H9 (cell line): Measurements from ENCODE around the gene AK4. TPM values are rescaled to one million over a fixed set of nuclear protein-coding genes. Genes with fewer than 3 reads are reported as not detected.

Experiments used
- DNase-seq: peaks from one replicate; pipeline ENCODE4 v3.0.0-alpha.2; 2017
- H2AFZ ChIP-seq: one replicate; pipeline ENCODE4 v1.6.1; 2013; ENCODE audit warnings: mild to moderate bottlenecking, low read length, control low read depth, moderate library complexity
- H2AK5ac ChIP-seq: 2 replicates; pipeline ENCODE4 v1.6.1; 2013; ENCODE audit warnings: low read length, control low read depth, mixed read lengths; ENCODE audit not compliant: insufficient read length
- H2BK120ac ChIP-seq: one replicate; pipeline ENCODE4 v1.6.1; 2013; ENCODE audit warnings: low read depth, mild to moderate bottlenecking, low read length, control low read depth, inconsistent platforms; ENCODE audit not compliant: poor library complexity, severe bottlenecking
- H2BK12ac ChIP-seq: 2 replicates; pipeline ENCODE4 v1.6.1; 2013; ENCODE audit warnings: low read length, control low read depth, mixed read lengths, low read depth; ENCODE audit not compliant: insufficient read length
- H2BK15ac ChIP-seq: 2 replicates; pipeline ENCODE4 v1.6.1; 2013; ENCODE audit warnings: low read depth, low read length, control low read depth
- H2BK20ac ChIP-seq: one replicate; pipeline ENCODE4 v1.6.1; 2013; ENCODE audit warnings: low read depth, mild to moderate bottlenecking, low read length, control low read depth, inconsistent platforms; ENCODE audit not compliant: poor library complexity, severe bottlenecking
- H2BK5ac ChIP-seq: 2 replicates; pipeline ENCODE4 v1.6.1; 2013; ENCODE audit warnings: low read length, control low read depth, mixed read lengths; ENCODE audit not compliant: insufficient read length
- H3K14ac ChIP-seq: 2 replicates; pipeline ENCODE4 v1.6.1; 2013; ENCODE audit warnings: low read length, control low read depth; ENCODE audit not compliant: insufficient read depth
- H3K18ac ChIP-seq: 2 replicates; pipeline ENCODE4 v1.6.1; 2013; ENCODE audit warnings: low read depth, mild to moderate bottlenecking, mixed read lengths, low read length, control low read depth; ENCODE audit not compliant: insufficient read length
- H3K23ac ChIP-seq: 2 replicates; pipeline ENCODE4 v1.6.1; 2013; ENCODE audit warnings: low read length, control low read depth, mixed read lengths, low read depth; ENCODE audit not compliant: insufficient read length
- H3K23me2 ChIP-seq: 2 replicates; pipeline ENCODE4 v1.6.1; 2013; ENCODE audit warnings: low read depth, mild to moderate bottlenecking, mixed read lengths, low read length, control low read depth; ENCODE audit not compliant: insufficient read length, poor library complexity, severe bottlenecking
- H3K27ac ChIP-seq: 2 replicates; pipeline ENCODE4 v1.5.1; 2013; ENCODE audit warnings: low read length, control low read depth, mixed read lengths, low read depth; ENCODE audit not compliant: insufficient read length
- H3K27me3 ChIP-seq: 2 replicates; pipeline ENCODE4 v1.6.1; 2013; ENCODE audit warnings: low read length, control low read depth, inconsistent platforms; ENCODE audit not compliant: insufficient read depth
- H3K4ac ChIP-seq: 2 replicates; pipeline ENCODE4 v1.6.1; 2013; ENCODE audit warnings: low read depth, mild to moderate bottlenecking, control low read depth, inconsistent platforms, low read length, moderate library complexity
- H3K4me1 ChIP-seq: 2 replicates; pipeline ENCODE4 v1.6.1; 2013; ENCODE audit warnings: low read length, control low read depth, inconsistent platforms; ENCODE audit not compliant: insufficient read depth
- H3K4me2 ChIP-seq: 2 replicates; pipeline ENCODE4 v1.6.1; 2013; ENCODE audit warnings: low read length, control low read depth, mixed read lengths; ENCODE audit not compliant: insufficient read length, insufficient read depth
- H3K56ac ChIP-seq: 2 replicates; pipeline ENCODE4 v1.6.1; 2013; ENCODE audit warnings: low read depth, mild to moderate bottlenecking, mixed read lengths, low read length, control low read depth; ENCODE audit not compliant: insufficient read length
- H3K79me1 ChIP-seq: 2 replicates; pipeline ENCODE4 v1.6.1; 2013; ENCODE audit warnings: low read depth, mild to moderate bottlenecking, moderate library complexity, low read length, control low read depth, inconsistent platforms; ENCODE audit not compliant: insufficient read depth, poor library complexity, severe bottlenecking
- H3K79me2 ChIP-seq: 2 replicates; pipeline ENCODE4 v1.6.1; 2013; ENCODE audit warnings: low read length, control low read depth, inconsistent platforms; ENCODE audit not compliant: insufficient read depth
- H3K9ac ChIP-seq: 2 replicates; pipeline ENCODE4 v1.6.1; 2013; ENCODE audit warnings: low read length, control low read depth, mixed read lengths; ENCODE audit not compliant: insufficient read length; ENCODE audit errors: extremely low read depth
- H3K9me3 ChIP-seq: one replicate; pipeline ENCODE4 v1.6.1; 2013; ENCODE audit warnings: low read depth, low read length, inconsistent platforms; ENCODE audit not compliant: control insufficient read depth
- H3T11ph ChIP-seq: one replicate; pipeline ENCODE4 v1.6.1; 2013; ENCODE audit warnings: mild to moderate bottlenecking, low read length, control low read depth, inconsistent platforms
- H4K20me1 ChIP-seq: one replicate; pipeline ENCODE4 v1.6.1; 2013; ENCODE audit not compliant: control insufficient read depth, insufficient read length, insufficient read depth
- H4K5ac ChIP-seq: 2 replicates; pipeline ENCODE4 v1.6.1; 2013; ENCODE audit warnings: low read depth, mild to moderate bottlenecking, mixed read lengths, low read length, control low read depth; ENCODE audit not compliant: insufficient read length
- H4K8ac ChIP-seq: replicated peaks from 2 replicates; pipeline ENCODE4 v1.6.1; 2013; ENCODE audit warnings: low read length, control low read depth, mixed read lengths, low read depth; ENCODE audit not compliant: insufficient read length
- H4K91ac ChIP-seq: 2 replicates; pipeline ENCODE4 v1.6.1; 2013; ENCODE audit warnings: low read depth, mild to moderate bottlenecking, moderate library complexity, mixed read lengths, low read length, control low read depth; ENCODE audit not compliant: insufficient read length
- H3K27ac Mint-ChIP-seq, 3 experiments: 2 replicates in 2 of 3; 3 replicates in 1 of 3; pipeline ENCODE4 v1.8.0; 2020 to 2021; ENCODE audit warnings: mixed read lengths in 3 of 3, mild to moderate bottlenecking in 1 of 3, moderate library complexity in 1 of 3
- H3K27me3 Mint-ChIP-seq: 2 replicates; pipeline ENCODE4 v1.8.0; 2021; ENCODE audit warnings: low read depth, mild to moderate bottlenecking, moderate library complexity, mixed read lengths
- H3K36me3 Mint-ChIP-seq, 3 experiments: 2 replicates in 2 of 3; 3 replicates in 1 of 3; pipeline ENCODE4 v1.8.0; 2020 to 2021; ENCODE audit warnings: low read depth in 3 of 3, mixed read lengths in 3 of 3; ENCODE audit not compliant: insufficient read depth in 1 of 3
- H3K4me1 Mint-ChIP-seq, 2 experiments: 2 replicates each; pipeline ENCODE4 v1.8.0; 2020; ENCODE audit warnings: mixed read lengths in 2 of 2
- H3K4me3 Mint-ChIP-seq, 2 experiments: 2 replicates in 1 of 2; 3 replicates in 1 of 2; pipeline ENCODE4 v1.8.0; 2020 to 2021; ENCODE audit warnings: mild to moderate bottlenecking in 2 of 2, mixed read lengths in 2 of 2, moderate library complexity in 1 of 2
- H3K9me3 Mint-ChIP-seq, 2 experiments: 2 replicates in 1 of 2; 3 replicates in 1 of 2; pipeline ENCODE4 v1.8.0; 2020; ENCODE audit warnings: mild to moderate bottlenecking in 2 of 2, mixed read lengths in 2 of 2, moderate library complexity in 1 of 2
- WGBS: extraction: QIAGEN DNeasy Blood & Tissue Kit; methylation state at CpG from one replicate; pipeline ENCODE4 v1.1.7; 2013; ENCODE audit warnings: missing lambda C conversion rate, low lambda C conversion rate, mixed read lengths; ENCODE audit not compliant: insufficient read length; ENCODE audit errors: extremely low coverage; 5-methylcytosine and 5-hydroxymethylcytosine counted together
- total RNA-seq: library from RNA; stranded (reverse); gene quantifications from 2 replicates; pipeline ENCODE4 v1.2.1, GENCODE V29; 2021
- TF ChIP-seq, protein P1 (sequence below): fragments of 200-600 bp; sonication (generic); conservative IDR thresholded peaks from 3 replicates; pipeline ENCODE4 v1.8.0; 2021; ENCODE audit warnings: antibody characterized with exemption, mild to moderate bottlenecking

Gene AK4
- total RNA-seq, 1 experiment from 2014 or later, result 45.6 TPM

DNA sequence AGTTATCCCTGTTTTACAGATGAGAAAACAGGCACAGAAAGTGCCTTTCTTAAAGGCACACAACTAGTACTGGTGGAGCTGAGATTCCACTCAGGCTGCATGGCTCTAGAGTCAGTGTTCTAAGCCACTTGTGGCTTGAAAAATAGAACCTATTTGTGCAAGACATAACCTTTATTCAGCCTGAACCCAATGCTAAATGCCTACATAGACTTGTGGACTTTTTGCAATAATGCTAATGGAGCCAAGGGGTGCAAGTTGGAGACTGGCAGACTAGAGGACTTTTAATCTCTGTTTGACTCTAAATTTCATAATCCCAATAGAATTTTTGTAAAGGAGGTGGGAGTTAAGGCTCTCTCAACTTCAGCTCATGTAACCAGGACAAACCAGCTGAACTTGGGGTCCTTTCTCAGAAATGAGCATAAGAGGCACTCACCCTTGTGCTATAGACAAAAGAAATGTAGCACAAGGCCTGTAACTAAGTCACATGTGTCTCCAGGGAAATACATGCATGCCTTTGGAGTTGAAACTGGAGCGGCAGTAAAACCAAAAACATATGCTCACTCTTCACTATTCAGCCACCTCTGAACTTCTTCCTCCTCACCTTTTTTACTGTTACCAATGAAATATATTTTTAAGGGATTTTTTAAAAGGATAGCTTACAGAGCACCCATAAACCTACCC lies 43.0 kb upstream of the AK4 start:
- no peak overlapping the region for H3K56ac ChIP-seq
- no peaks in the 10 kb centered on the region; the same call in 1 of the 2 replicates for H3K4me1 ChIP-seq
- no peak overlapping the region for H3K4ac ChIP-seq
- no peak overlapping the region for H2AFZ ChIP-seq
- Mint-ChIP-seq H3K4me1 (no peaks in the 10 kb centered on the region), H3K27me3 (no peaks in the 10 kb centered on the region; the same call in 1 of the 2 replicates), H3K27ac (no peak overlapping the region), H3K9me3 (peaks cover 0 to 2% of the 10 kb centered on the region in 2 experiments; a peak in 2 of 5 replicates), H3K4me3 (no peak overlapping the region), H3K36me3 (peaks cover 0 to 1% (median 0%) of the 10 kb centered on the region in 3 experiments; a peak in 1 of 7 replicates)
- H4K8ac ChIP-seq, result no peak overlapping the region
- H3K23ac ChIP-seq, result no peak overlapping the region
- no peaks in the 10 kb centered on the region for H3K27me3 ChIP-seq
- H3K9ac ChIP-seq, result no peak overlapping the region
- H3K23me2 ChIP-seq, result no peaks in the 10 kb centered on the region
- no peak overlapping the region for H2BK5ac ChIP-seq
- H4K20me1 ChIP-seq, result no peaks in the 10 kb centered on the region
- no peaks in the 10 kb centered on the region for H3K79me2 ChIP-seq
- no peak overlapping the region for H2BK120ac ChIP-seq
- H2BK15ac ChIP-seq, result no peak overlapping the region
- H3T11ph ChIP-seq, result no peak overlapping the region
- TF ChIP-seq, protein P1, sequence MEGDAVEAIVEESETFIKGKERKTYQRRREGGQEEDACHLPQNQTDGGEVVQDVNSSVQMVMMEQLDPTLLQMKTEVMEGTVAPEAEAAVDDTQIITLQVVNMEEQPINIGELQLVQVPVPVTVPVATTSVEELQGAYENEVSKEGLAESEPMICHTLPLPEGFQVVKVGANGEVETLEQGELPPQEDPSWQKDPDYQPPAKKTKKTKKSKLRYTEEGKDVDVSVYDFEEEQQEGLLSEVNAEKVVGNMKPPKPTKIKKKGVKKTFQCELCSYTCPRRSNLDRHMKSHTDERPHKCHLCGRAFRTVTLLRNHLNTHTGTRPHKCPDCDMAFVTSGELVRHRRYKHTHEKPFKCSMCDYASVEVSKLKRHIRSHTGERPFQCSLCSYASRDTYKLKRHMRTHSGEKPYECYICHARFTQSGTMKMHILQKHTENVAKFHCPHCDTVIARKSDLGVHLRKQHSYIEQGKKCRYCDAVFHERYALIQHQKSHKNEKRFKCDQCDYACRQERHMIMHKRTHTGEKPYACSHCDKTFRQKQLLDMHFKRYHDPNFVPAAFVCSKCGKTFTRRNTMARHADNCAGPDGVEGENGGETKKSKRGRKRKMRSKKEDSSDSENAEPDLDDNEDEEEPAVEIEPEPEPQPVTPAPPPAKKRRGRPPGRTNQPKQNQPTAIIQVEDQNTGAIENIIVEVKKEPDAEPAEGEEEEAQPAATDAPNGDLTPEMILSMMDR, result no peak
- H2AK5ac ChIP-seq, result no peak overlapping the region
- no peak overlapping the region for H3K18ac ChIP-seq
- H4K5ac ChIP-seq, result no peak overlapping the region
- WGBS, result no CpG with 5 or more reads among the region's 1 CpG
- no peak overlapping the region for H3K27ac ChIP-seq
- no peak overlapping the region for H4K91ac ChIP-seq
- no peak for DNase-seq
- no peaks in the 10 kb centered on the region for H3K79me1 ChIP-seq
- no peak overlapping the region for H3K14ac ChIP-seq
- H2BK12ac ChIP-seq, result no peak overlapping the region
- no peak overlapping the region for H3K4me2 ChIP-seq
- no peaks in the 10 kb centered on the region for H3K9me3 ChIP-seq
- no peak overlapping the region for H2BK20ac ChIP-seq
